NCI-H1105 treated with DMSO at 0.1 percent for 48 hours (cell line): ENCODE data around the gene PMM2.
"Not testable (repeated sequence)": the region's sequence is repeated elsewhere in the genome, so short reads cannot be mapped to it uniquely, and the experiment has no call there.

ENCODE experiments used
- DNase-seq: peaks from one replicate; lab custom pipeline; 2025; lab: John Stamatoyannopoulos, UW

Gene PMM2

GRCh38 chr16:8867216-8867931, 69.7 kb downstream of the PMM2 start:
- DNase-seq: peak; percentile 11

- no peak for DNase-seq
These were observed 70.3 kb downstream of the PMM2 start for GRCh38 chr16:8867932-8868415.

- DNase-seq: peak; percentile 79
These were observed 71.0 kb downstream of the PMM2 start, which contains the start of gene CARHSP1 for GRCh38 chr16:8868416-8869211. TSS of gene CARHSP1 (minus strand) at chr16:8869006. CDS start at chr16:8859328, 9,678 bp downstream.

GRCh38 chr16:8869212-8869987, 71.8 kb downstream of the PMM2 start:
- DNase-seq: no peak

- not testable (repeated sequence) for DNase-seq
These were observed 72.3 kb downstream of the PMM2 start for GRCh38 chr16:8869988-8870241.

GRCh38 chr16:8872071-8872470, 74.4 kb downstream of the PMM2 start:
- DNase-seq: no peak

- DNase-seq: no peak
These were observed 75.6 kb downstream of the PMM2 start for GRCh38 chr16:8872967-8873865.

- not testable (repeated sequence) for DNase-seq
These were observed 76.2 kb downstream of the PMM2 start for GRCh38 chr16:8873866-8874195.

- DNase-seq: no peak
These were observed 76.7 kb downstream of the PMM2 start for GRCh38 chr16:8874388-8874787.

GRCh38 chr16:8875317-8875716, 77.7 kb downstream of the PMM2 start:
- not testable (repeated sequence) for DNase-seq

GRCh38 chr16:8877894-8878522, 80.4 kb downstream of the PMM2 start:
- DNase-seq: no peak

GRCh38 chr16:8878523-8878911, 80.9 kb downstream of the PMM2 start:
- DNase-seq: no peak

GRCh38 chr16:8880839-8881510, 83.3 kb downstream of the PMM2 start:
- no peak for DNase-seq

GRCh38 chr16:8882041-8882617, 84.5 kb downstream of the PMM2 start, which contains the start of gene LITAFD:
TSS of gene LITAFD (plus strand) at chr16:8882351. CDS start at chr16:8884356, 2,005 bp downstream.
- no peak for DNase-seq

- DNase-seq: no peak
These were observed 85.2 kb downstream of the PMM2 start for GRCh38 chr16:8882725-8883377.

GRCh38 chr16:8885674-8886592, 88.3 kb downstream of the PMM2 start:
- DNase-seq: peak; percentile 8

GRCh38 chr16:8886593-8887430, 89.2 kb downstream of the PMM2 start:
- DNase-seq: no peak

- no peak for DNase-seq
These were observed 89.8 kb downstream of the PMM2 start for GRCh38 chr16:8887431-8887765.
